K562 (cell line): ENCODE measurements around the gene C1orf167. TPM values are rescaled to one million over a fixed set of nuclear protein-coding genes. Genes with fewer than 3 reads are reported as not detected.
A peak's percentile ranks its signal among the peaks of the same experiment; 100 is the strongest.

Experiments
- BRD4 ChIP-seq: fragments of 200-600 bp; sonication (generic); IDR thresholded peaks from 2 replicates; pipeline ENCODE4 v1.6.1; 2017; ENCODE audit warnings: inconsistent platforms
- CTBP1 ChIP-seq: fragments of 450-650 bp; IDR thresholded peaks from 2 replicates; pipeline ENCODE4 v1.6.1; 2016; ENCODE audit warnings: borderline replicate concordance
- CXXC5 ChIP-seq: fragments of 250-450 bp; sonication (Bioruptor Pico); IDR thresholded peaks from 2 replicates; pipeline ENCODE4 v1.8.0; 2022; ENCODE audit warnings: inconsistent platforms, mild to moderate bottlenecking, moderate library complexity
- GABPB1 ChIP-seq: sonication (generic); formaldehyde crosslinking; IDR thresholded peaks from 2 replicates; pipeline ENCODE4 v1.8.0; 2022; ENCODE audit warnings: mild to moderate bottlenecking, missing genetic modification reagents
- HMG20B ChIP-seq: fragments of 250-450 bp; sonication (Bioruptor Pico); IDR thresholded peaks from 2 replicates; pipeline ENCODE4 v1.5.0; 2021; ENCODE audit warnings: mild to moderate bottlenecking
- MGA ChIP-seq: fragments of 450-650 bp; IDR thresholded peaks from 2 replicates; pipeline ENCODE4 v1.6.1; 2016; ENCODE audit warnings: mild to moderate bottlenecking, moderate library complexity
- MYC ChIP-seq, 2 experiments: fragments of 250-450 bp in 1 of 2; sonication (Bioruptor Pico) in 1 of 2; IDR thresholded peaks; 2 replicates each; pipeline versions ENCODE4 v1.5.1 to v1.6.1; 2012 to 2021; ENCODE audit warnings: low read depth in 2 of 2, borderline replicate concordance in 1 of 2, improper control_type of control experiment in 1 of 2, low read length in 1 of 2, mild to moderate bottlenecking in 1 of 2, moderate library complexity in 1 of 2
- NONO ChIP-seq, 2 experiments: fragments of 200-400 bp in 1 of 2; fragments of 450-650 bp in 1 of 2; formaldehyde crosslinking in 1 of 2; IDR thresholded peaks; 2 replicates each; pipeline ENCODE4 v1.6.1; 2017; ENCODE audit warnings: low read depth in 2 of 2, mild to moderate bottlenecking in 2 of 2, moderate library complexity in 2 of 2, low read length in 1 of 2
- NRF1 ChIP-seq, 2 experiments: fragments of 450-650 bp; IDR thresholded peaks in 1 of 2; conservative IDR thresholded peaks in 1 of 2; 2 replicates each; pipeline ENCODE4 v1.6.1; 2014; ENCODE audit warnings: mild to moderate bottlenecking in 2 of 2
- RFX1 ChIP-seq: fragments of 450-650 bp; IDR thresholded peaks from 2 replicates; pipeline ENCODE4 v1.6.1; 2016; ENCODE audit warnings: mild to moderate bottlenecking, moderate library complexity
- SMAD4 ChIP-seq: fragments of 250-450 bp; sonication (Bioruptor Pico); conservative IDR thresholded peaks from 2 replicates; pipeline ENCODE4 v1.8.0; 2021; ENCODE audit warnings: inconsistent platforms, mild to moderate bottlenecking, moderate library complexity
- USF2 ChIP-seq: sonication (generic); formaldehyde crosslinking; IDR thresholded peaks from 2 replicates; pipeline ENCODE4 v1.5.0; 2020; ENCODE audit warnings: missing genetic modification reagents
- ZNF3 ChIP-seq: fragments of 250-450 bp; sonication (Bioruptor Pico); IDR thresholded peaks from 2 replicates; pipeline ENCODE4 v1.5.0; 2021; ENCODE audit warnings: mild to moderate bottlenecking, moderate library complexity
- ZNF354B ChIP-seq: fragments of 250-450 bp; sonication (Bioruptor Pico); IDR thresholded peaks from 2 replicates; pipeline ENCODE4 v1.4.0; 2020
- ZNF431 ChIP-seq: sonication (generic); formaldehyde crosslinking; IDR thresholded peaks from 2 replicates; pipeline ENCODE4 v1.8.0; 2022; ENCODE audit warnings: mild to moderate bottlenecking, missing genetic modification reagents
- polyA plus RNA-seq, 8 experiments: library from polyadenylated mRNA; depleted of rRNA in 4 of 8; stranded (reverse) in 5 of 8; unstranded in 3 of 8; fragments of >200 nt; fragmentation: Nextera tagmentation in 2 of 8; fragmentation: Illumina TruSeq in 1 of 8; extraction: Ambion mirVana in 2 of 8; extraction: Trizol in 1 of 8; gene quantifications; 2 replicates each; pipeline versions ENCODE4 v1.2.1 to v1.2.3, GENCODE V29; 2011 to 2014; ENCODE audit warnings: inconsistent platforms in 1 of 8, missing spikeins in 1 of 8
- total RNA-seq, 7 experiments: library from RNA; depleted of rRNA in 6 of 7; stranded (reverse); fragments of >200 nt in 6 of 7; fragmentation: Illumina TruSeq in 2 of 7; extraction: Trizol in 2 of 7; gene quantifications; 2 replicates each; pipeline versions ENCODE4 v1.2.1 to v1.2.3, GENCODE V29; 2011 to 2021; ENCODE audit warnings: low replicate concordance in 1 of 7
- TF ChIP-seq, protein P1 (sequence below): sonication (generic); IDR thresholded peaks from 2 replicates; pipeline ENCODE4 v1.6.1; 2016

C1orf167 gene
- total and polyA plus RNA-seq, 9 of the 15 experiments (the other 6 are each of a cell fraction or from before 2014, with no cell fraction given) = 0.22 to 0.86 (median 0.31) TPM; not detected in 2

- TF ChIP-seq MGA = peak; percentile 88
- peak; percentile 68; the same call in 1 of the 2 replicates for TF ChIP-seq MYC (IDR thresholded peaks at IDR 0.05; ENCODE audit: low read depth, low read length)
- no peak for TF ChIP-seq MYC (CRISPR knock-in tag; IDR thresholded peaks at IDR 0.05; ENCODE audit: borderline replicate concordance, low read depth)
- TF ChIP-seq, protein P1, sequence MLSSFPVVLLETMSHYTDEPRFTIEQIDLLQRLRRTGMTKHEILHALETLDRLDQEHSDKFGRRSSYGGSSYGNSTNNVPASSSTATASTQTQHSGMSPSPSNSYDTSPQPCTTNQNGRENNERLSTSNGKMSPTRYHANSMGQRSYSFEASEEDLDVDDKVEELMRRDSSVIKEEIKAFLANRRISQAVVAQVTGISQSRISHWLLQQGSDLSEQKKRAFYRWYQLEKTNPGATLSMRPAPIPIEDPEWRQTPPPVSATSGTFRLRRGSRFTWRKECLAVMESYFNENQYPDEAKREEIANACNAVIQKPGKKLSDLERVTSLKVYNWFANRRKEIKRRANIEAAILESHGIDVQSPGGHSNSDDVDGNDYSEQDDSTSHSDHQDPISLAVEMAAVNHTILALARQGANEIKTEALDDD = no peak
- TF ChIP-seq HMG20B (CRISPR knock-in tag) = no peak
- TF ChIP-seq ZNF3 = no peak
- TF ChIP-seq USF2 = peak; percentile 38; the same call in 1 of the 2 replicates
- TF ChIP-seq NRF1 (conservative IDR thresholded peaks at IDR 0.05 in 1 of 2, IDR thresholded peaks at IDR 0.05 in 1 of 2) = peak; percentile 30 to 48; a peak in 3 of 4 replicates
- 0 out of 2 replicates have a peak, but pooled peaks have one; percentile 19 for TF ChIP-seq GABPB1
- no peak for TF ChIP-seq SMAD4 (CRISPR knock-in tag)
- no peak for TF ChIP-seq ZNF354B (CRISPR knock-in tag)
- TF ChIP-seq RFX1 = no peak
- peak; percentile 69 for TF ChIP-seq CXXC5
- TF ChIP-seq NONO (IDR thresholded peaks at IDR 0.05; ENCODE audit: low read depth in 2 of 2, low read length in 1 of 2) = no peak
- peak; percentile 35; the same call in 1 of the 2 replicates for TF ChIP-seq CTBP1
- 0 out of 2 replicates have a peak, but pooled peaks have one; percentile 43 for TF ChIP-seq ZNF431 (CRISPR knock-in tag)
- no peak for TF ChIP-seq BRD4
These were observed at the start of gene C1orf167 (continued) for GRCh38 chr1:11761988-11762406.
